ENCODE results near the gene STPG3. TPM values are rescaled to one million over a fixed set of nuclear protein-coding genes. Genes with fewer than 3 reads are reported as not detected.

The STPG3 gene
- total RNA-seq, 2 experiments from 2014 or later = not detected

DNA sequence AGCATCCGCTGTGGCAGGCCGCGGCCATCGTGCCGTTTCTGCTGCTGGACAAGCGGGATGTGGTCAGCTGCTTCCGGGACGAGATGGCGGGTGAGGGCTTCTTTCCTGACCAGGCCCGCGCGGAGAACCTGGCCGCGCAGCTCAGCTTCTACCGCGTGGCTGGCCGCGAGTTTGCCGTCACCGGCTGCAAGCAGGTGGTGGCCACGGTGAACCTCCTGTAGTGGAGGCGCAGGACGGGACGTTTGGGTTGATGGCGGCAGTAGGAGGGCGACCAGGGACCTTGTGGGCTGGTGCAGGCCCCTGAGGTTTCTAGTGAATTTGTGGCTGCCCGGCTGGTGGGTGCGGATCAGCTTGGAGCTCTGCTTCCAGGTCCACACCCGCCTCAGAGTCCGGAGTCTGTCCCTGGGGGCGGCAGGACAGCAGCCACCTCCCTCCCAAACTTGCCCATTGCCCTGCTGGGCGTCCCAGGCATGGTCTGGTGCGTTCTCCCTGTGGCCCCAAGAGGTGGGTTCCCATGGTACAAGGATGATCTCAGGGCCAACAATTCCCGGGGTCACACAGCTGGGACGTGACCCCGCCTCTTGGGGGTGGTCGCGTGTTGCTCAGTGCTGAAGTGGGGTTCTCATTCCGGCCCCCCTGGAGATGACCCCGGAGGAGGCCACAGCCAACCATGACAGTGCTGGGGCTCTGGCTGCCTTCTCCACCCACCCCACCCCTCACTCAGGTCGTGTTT is 28.8 kb downstream of the STPG3 start:
- ATAC-seq (ENCODE audit: low read depth) (no peak), DNase-seq (peak; percentile 33)
- Mint-ChIP-seq H3K36me3 (no peaks in the 10 kb centered on the region), H3K27ac (no peak overlapping the region), H3K4me3 (no peak overlapping the region), H3K27me3 (no peaks in the 10 kb centered on the region), H3K9me3 (no peaks in the 10 kb centered on the region), H3K4me1 (peaks cover 5% of the 10 kb centered on the region)
- POLR2A ChIA-PET = interaction anchor here (0.5 to 1.1 kb wide), 2 partner anchors 39 to 134 kb away, joined by 3 read pairs; partner anchors contain the start of gene TUBB4B

DNA sequence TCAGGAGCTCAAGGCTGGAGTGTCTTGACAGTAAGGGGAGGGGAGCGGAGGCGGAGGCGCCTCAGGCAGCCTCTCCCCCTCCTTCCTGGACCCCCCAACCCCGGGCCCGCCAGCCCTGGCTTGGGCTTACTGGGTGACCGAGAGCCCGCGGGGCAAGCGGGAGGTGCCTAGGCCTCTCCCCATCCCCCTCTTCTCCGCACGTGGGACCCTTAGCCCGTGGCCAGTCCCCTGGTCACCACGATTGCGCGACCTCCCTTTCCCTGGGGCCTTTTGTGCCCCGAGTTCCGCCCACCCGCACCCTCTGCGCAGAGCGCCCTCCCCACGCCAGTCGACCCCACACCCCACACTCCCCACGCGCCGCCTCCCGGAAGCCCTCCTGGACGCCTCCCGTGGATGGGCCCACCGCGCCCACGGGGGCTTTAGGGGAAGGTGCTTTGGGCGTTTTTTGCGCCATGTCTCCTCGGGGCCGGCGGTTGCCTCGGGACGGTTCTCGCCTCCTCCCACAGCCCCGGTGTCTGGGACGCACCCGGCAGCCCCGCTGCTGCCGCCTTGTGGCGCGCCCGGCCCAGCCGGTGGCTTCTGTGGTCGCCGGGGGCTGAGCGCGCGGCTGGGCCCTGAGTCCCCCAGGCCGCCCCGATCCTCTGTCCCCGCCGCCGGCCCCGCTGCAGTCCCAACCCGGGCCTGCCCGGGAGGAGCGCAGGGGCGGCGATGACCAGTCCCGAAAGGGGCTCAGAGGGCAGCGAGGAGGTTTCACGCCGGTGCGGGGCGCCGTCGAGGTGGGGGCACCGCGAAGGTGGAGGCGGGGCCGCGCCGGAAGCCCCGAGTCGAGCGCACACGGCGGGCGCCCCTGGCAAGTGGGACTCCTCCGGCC is 29.6 kb downstream of the STPG3 start:
- Mint-ChIP-seq H3K9me3 (no peaks in the 10 kb centered on the region), H3K4me1 (peaks cover 4% of the 10 kb centered on the region), H3K4me3 (no peak overlapping the region), H3K27me3 (no peaks in the 10 kb centered on the region), H3K36me3 (no peaks in the 10 kb centered on the region), H3K27ac (no peak overlapping the region)
- no peak for ATAC-seq (ENCODE audit: low read depth)
- POLR2A ChIA-PET = interaction anchor here (0.5 kb wide), 1 partner anchor 133 kb away, joined by 3 read pairs; no protein-coding TSS in a partner anchor
- DNase-seq = peak; percentile 44

DNA sequence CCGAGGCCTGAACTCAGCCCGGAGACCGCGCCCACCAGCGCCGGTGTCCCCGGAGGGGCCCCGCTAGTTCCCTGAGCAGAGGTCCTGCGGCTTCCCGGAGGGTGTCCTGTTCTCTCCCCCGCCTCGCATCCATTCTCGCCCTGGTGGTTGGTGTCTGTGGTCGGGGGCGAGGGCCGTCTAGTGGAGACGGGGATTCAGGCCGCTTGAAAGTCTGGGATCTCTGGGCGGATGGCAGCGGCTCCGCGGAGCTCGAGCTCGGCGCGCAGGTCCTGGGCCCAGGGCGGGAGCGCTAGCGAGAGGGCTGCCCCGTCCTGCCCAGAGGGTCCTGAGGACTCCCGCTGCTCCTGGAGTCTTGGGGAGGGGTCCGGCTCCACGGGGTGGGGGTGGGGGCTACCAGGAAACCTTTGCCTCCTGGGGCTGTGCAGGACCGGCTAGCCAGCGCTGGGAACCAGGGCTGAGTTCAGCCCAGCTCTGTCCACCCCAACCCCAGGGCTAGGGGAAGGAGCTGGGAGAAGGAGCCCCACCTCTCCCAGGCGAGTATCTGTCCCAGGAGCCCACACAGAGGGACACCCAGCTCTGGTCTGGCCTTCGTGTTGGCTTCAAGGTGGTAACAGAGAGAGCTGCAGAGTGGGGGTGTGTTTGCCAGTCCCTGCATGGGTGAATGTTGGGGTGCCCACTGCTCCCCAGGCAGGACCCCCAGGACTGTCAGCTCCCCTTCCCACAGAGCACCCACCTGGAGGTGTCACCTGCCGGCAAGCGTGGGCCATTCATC is 30.4 kb downstream of the STPG3 start:
- POLR2A ChIA-PET = no interaction called here
- Mint-ChIP-seq H3K4me1 (peaks cover 4% of the 10 kb centered on the region), H3K36me3 (no peaks in the 10 kb centered on the region), H3K27me3 (no peaks in the 10 kb centered on the region), H3K27ac (no peak overlapping the region), H3K9me3 (no peaks in the 10 kb centered on the region), H3K4me3 (no peak overlapping the region)
- no peak for ATAC-seq (ENCODE audit: low read depth)
- peak; percentile 27 for DNase-seq

DNA sequence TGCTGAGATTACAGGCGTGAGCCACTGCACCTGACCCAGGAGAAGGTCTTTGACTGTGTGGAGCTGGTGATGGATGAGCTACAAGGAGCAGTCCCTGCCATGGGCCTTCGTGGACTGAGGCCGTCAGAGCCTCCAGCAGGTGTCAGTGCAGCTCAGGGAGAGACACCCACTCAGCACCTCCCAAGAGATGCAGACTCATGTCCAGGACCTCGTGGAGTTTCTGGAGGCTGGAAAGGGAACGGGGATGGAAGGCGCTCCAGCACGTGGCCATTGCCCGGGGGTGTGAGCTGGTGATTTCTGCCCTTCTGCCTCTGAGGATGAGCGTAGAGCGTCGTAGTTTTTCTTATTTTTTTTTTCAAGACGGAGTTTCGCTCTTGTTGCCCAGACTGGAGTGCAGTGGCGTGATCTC is 35.9 kb downstream of the STPG3 start:
- ATAC-seq (ENCODE audit: low read depth) (peak; percentile 77), DNase-seq (peak; percentile 49)
- Mint-ChIP-seq H3K36me3 (no peaks in the 10 kb centered on the region), H3K4me3 (no peak overlapping the region), H3K27me3 (no peaks in the 10 kb centered on the region), H3K9me3 (no peaks in the 10 kb centered on the region), H3K4me1 (peaks cover 4% of the 10 kb centered on the region), H3K27ac (no peak overlapping the region)
- POLR2A ChIA-PET = interaction anchor here (1.5 kb wide), 1 partner anchor 46 kb away, joined by 4 read pairs; the partner anchor contains the start of gene TUBB4B

DNA sequence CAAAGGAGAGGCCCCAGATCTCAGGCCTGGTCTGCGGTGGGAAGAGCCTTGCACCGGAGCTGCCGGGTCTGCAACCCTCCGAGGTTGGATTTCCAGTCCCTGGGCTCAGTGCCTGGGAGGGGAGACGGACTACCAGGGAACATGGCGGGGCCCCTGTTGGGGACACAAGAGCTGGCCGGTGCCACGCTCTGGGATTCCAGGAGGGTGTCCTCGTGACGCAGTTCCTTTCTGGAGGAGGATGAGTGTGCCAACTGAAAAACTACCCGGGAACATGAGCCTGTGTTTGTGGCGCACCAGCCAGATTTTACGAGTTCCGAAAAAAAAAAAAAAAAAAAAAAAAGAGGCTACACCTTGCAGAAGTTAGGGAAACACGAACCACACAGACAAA is 42.0 kb downstream of the STPG3 start:
- Mint-ChIP-seq H3K27me3 (peaks cover 34% of the 10 kb centered on the region), H3K27ac (no peak overlapping the region), H3K4me1 (peaks cover 6% of the 10 kb centered on the region), H3K4me3 (no peak overlapping the region), H3K9me3 (no peaks in the 10 kb centered on the region), H3K36me3 (no peaks in the 10 kb centered on the region)
- DNase-seq (no peak), ATAC-seq (ENCODE audit: low read depth) (no peak)
- POLR2A ChIA-PET = no interaction called here

DNA sequence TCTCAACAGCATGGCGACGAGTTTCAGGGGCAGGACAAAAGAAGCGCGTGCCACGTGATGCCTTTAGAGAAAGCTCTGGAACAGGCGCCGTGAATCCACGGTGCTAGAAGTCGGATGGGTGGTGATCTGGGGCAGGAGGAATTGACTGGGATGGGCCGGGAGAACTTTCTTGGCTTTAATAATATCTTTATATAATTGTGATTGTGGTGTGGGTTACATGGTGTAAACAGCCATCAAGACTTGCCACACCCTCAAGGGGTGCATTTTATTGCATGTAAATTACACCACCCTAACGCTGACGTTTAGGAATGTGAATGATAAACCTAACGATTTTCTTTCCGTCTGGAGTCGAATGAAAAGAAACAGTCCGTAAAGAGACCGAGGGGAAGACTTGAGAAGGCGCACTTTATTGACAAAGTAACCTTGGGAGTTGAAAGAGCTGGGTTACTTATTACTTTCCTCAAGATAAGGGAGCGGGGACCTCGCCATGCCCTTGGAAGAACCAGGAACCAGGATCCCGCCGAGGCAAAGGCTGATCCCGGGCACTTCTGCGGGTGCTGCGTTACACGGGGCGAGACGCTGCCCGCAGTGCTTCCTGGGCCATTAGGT is 42.5 kb downstream of the STPG3 start:
- POLR2A ChIA-PET = interaction anchor here (1.2 to 1.3 kb wide), 2 partner anchors 8 to 16 kb away, joined by 3 to 4 read pairs; partner anchors contain the start of genes NRARP and TOR4A
- H3K4me3 Mint-ChIP-seq = no peak overlapping the region
- no peak overlapping the region for H3K27ac Mint-ChIP-seq
- peaks cover 6% of the 10 kb centered on the region for H3K4me1 Mint-ChIP-seq
- H3K9me3 Mint-ChIP-seq = no peaks in the 10 kb centered on the region
- ATAC-seq (ENCODE audit: low read depth) (no peak), DNase-seq (no peak)
- H3K36me3 Mint-ChIP-seq = no peaks in the 10 kb centered on the region
- H3K27me3 Mint-ChIP-seq = peaks cover 38% of the 10 kb centered on the region

DNA sequence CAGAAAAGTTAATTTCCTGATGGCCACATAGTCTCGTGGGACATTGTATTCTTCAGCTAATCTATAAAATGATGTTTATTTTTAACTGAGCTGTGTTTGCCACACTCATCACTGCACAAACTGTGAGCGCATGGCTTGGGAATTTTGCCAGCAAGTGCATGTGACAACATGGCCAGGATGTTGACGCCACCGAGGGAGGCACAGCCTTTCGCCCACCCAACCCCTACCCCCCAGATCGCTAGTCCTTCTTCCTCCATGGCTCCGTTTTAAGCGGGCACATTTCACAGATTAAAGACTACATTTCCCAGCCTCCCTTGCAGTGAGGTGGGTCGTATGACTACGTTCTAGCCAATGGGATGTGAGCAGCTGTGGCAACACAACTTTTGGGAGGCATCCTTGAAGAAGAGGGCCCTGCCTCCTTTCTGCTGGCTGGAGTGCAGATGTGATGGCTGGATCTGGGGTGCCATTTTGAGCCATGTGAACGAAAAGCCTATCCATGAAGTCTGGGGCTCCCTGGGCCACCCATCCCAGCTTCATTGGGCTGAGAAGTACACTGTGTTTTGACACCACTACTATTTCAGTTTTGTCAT is 43.1 kb downstream of the STPG3 start:
- peaks cover 44% of the 10 kb centered on the region for H3K27me3 Mint-ChIP-seq
- no peak overlapping the region for H3K27ac Mint-ChIP-seq
- no peaks in the 10 kb centered on the region for H3K9me3 Mint-ChIP-seq
- no peaks in the 10 kb centered on the region for H3K36me3 Mint-ChIP-seq
- POLR2A ChIA-PET = interaction anchor here (1.2 to 1.3 kb wide), 2 partner anchors 8 to 17 kb away, joined by 3 to 4 read pairs; partner anchors contain the start of genes NRARP and TOR4A
- peak overlapping the region; percentile 4 for H3K4me3 Mint-ChIP-seq
- ATAC-seq (ENCODE audit: low read depth) = peak; percentile 34
- H3K4me1 Mint-ChIP-seq = peaks cover 6% of the 10 kb centered on the region
- DNase-seq = peak; percentile 29

DNA sequence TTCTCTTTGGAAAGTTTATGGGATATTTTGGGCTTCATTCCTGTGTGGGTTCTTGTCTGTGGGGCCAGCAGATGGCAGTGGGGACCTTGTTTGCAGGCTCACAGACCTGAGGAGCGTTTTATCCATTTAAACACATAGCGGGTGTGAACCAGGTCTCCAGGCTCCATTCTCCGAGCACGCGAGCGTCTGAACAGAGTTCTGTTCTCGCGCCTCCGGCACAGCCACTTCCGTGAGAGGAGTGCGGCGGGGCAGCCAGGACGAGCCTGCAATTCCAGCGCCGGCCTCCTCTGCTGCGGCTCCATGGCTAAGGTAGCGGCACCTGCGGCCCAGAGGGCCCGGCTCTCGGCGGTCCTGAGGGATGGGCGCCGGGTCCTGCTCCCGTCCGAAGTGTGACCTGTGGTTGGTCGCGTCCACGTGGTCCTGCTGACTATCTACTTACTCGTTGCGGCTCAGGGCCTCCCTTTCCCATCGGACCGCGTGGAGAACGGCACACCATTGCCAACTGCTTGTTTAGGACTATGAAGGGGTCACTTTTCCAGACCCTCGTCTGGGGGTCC is 43.7 kb downstream of the STPG3 start:
- POLR2A ChIA-PET = interaction anchor here (1.3 kb wide), 1 partner anchor 17 kb away, joined by 4 read pairs; the partner anchor contains the start of gene TOR4A
- no peaks in the 10 kb centered on the region for H3K9me3 Mint-ChIP-seq
- no peak overlapping the region for H3K27ac Mint-ChIP-seq
- DNase-seq = peak; percentile 42
- peak; percentile 31 for ATAC-seq (ENCODE audit: low read depth)
- H3K4me1 Mint-ChIP-seq = peaks cover 6% of the 10 kb centered on the region
- no peaks in the 10 kb centered on the region for H3K36me3 Mint-ChIP-seq
- peaks cover 48% of the 10 kb centered on the region for H3K27me3 Mint-ChIP-seq
- H3K4me3 Mint-ChIP-seq = peak overlapping the region; percentile 4

DNA sequence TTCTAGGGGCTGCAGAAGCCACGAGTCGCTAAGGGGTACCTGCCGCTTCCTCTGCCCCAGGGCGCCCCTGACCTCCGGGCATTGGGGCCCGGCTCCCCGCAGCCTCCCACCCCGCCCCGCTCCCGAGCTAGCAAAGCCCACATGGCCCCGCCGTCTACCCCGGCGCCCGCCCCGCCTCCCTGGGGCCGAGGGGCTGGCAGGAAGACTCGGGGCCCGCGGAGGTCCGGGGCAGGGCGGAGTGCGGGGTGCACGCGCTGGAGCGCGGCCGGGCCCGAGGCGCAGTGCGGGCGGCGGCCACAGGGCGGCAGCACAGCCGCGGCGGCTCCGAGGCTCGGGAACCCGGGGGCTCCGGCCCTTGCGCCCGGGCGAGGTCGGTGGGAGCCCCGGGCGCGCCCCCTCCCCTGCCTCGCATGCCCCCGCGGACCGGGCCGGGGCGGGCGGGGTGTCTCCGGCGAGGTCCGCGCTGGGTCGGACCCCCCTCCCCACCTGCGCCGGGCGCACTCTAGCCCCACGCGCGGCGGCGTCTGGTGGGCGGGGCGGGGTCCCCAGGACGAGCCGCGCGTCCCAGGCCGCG is 44.2 kb downstream of the STPG3 start:
- Mint-ChIP-seq H3K27me3 (peaks cover 53% of the 10 kb centered on the region), H3K27ac (no peak overlapping the region), H3K4me3 (no peak overlapping the region), H3K4me1 (peaks cover 8% of the 10 kb centered on the region), H3K36me3 (no peaks in the 10 kb centered on the region), H3K9me3 (no peaks in the 10 kb centered on the region)
- ATAC-seq (ENCODE audit: low read depth) = peak; percentile 78
- DNase-seq = peak; percentile 87
- POLR2A ChIA-PET = no interaction called here

DNA sequence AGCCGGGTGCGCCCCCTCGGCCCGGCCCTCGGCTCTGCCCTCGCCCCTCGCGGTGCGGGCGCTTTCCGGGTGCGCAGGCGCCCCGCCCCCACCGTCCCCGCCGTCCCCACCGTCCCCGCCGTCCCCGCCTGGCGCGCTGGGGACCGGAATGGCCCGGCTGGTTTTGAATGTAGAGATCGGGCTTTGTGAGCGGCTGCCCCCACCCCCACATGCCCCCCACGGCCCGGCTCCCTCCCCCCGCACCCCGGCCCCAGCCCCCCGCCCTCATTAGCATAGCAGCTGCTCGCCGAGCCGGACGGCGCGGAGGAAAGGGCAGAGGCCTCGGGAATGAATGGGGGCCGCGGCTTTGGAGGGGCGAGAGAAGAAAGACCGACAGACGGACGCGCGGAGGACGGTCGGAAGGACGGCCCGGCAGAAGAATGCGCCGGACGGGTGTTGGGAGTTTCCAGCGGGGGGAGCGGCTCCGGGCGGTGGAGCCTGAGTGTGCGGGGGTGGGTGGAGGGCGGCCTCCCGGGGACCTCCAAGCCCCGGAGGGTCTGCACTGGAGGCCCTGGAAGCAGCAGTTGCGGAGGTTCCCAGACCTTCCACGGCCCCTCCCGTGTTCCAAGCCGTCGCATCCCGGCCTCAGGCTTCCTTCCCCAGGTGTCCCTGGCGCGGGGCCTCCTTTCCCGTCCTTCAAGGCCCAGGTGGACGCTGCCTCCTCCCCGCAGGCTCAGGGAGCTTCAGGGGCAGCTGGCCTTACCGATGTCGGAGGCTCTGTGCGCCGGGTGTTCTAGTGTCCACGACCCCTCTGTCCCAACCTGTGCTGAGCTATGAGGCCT is 45.0 kb downstream of the STPG3 start:
- peaks cover 58% of the 10 kb centered on the region for H3K27me3 Mint-ChIP-seq
- no peak overlapping the region for H3K27ac Mint-ChIP-seq
- H3K4me3 Mint-ChIP-seq = peak overlapping the region; percentile 72
- no peaks in the 10 kb centered on the region for H3K9me3 Mint-ChIP-seq
- POLR2A ChIA-PET = no interaction called here
- peaks cover 10% of the 10 kb centered on the region for H3K4me1 Mint-ChIP-seq
- no peaks in the 10 kb centered on the region for H3K36me3 Mint-ChIP-seq
- DNase-seq (peak; percentile 28), ATAC-seq (ENCODE audit: low read depth) (peak; percentile 15)

Data from activated naive CD8-positive, alpha-beta T cell treated with anti-CD3 and anti-CD28 coated beads, Interleukin-2, amount 10 ng/mL, durations not matched to agents 7 days and 5 days (primary cell).